H1 (cell line): ENCODE measurements around the gene OLFM2. TPM values are rescaled to one million over a fixed set of nuclear protein-coding genes. Genes with fewer than 3 reads are reported as not detected.

Source experiments
- CTCF ChIA-PET: fragments of 300-600 bp; sonication (Branson Sonifier 250); formaldehyde crosslinking; loops from one replicate; lab custom pipeline; 2021; ENCODE audit not compliant: partially characterized antibody; lab: Charles Lee
- POLR2A ChIA-PET: fragments of 300-600 bp; sonication (Branson Sonifier 250); formaldehyde crosslinking; loops from one replicate; lab custom pipeline; 2021; ENCODE audit warnings: inconsistent platforms; ENCODE audit not compliant: partially characterized antibody; lab: Charles Lee
- DNase-seq, 2 experiments: peaks; one replicate each; pipeline versions ENCODE4 v3.0.0 to v3.0.0-alpha.2; 2010 to 2022; ENCODE audit warnings: low spot score in 2 of 2, low read depth in 1 of 2, mixed read lengths in 1 of 2
- FAIRE-seq: peaks from 2 replicates; lab custom pipeline; 2011; peaks lifted over from hg19 to GRCh38; lab: Jason Lieb, UNC
- H2AFZ ChIP-seq: 2 replicates; pipeline ENCODE4 v1.8.1; 2012; ENCODE audit warnings: low read length, inconsistent platforms
- H2AK5ac ChIP-seq: 2 replicates; pipeline ENCODE4 v1.6.1; 2013; ENCODE audit warnings: low read depth, low read length
- H2BK120ac ChIP-seq: replicated peaks from 2 replicates; pipeline ENCODE3; 2013; ENCODE audit warnings: low read depth, low read length, inconsistent platforms
- H2BK12ac ChIP-seq: 2 replicates; pipeline ENCODE4 v1.6.1; 2013; ENCODE audit warnings: low read depth, low read length
- H2BK15ac ChIP-seq: 2 replicates; pipeline ENCODE4 v1.6.1; 2013; ENCODE audit warnings: low read length
- H2BK20ac ChIP-seq: 2 replicates; pipeline ENCODE4 v1.6.1; 2013; ENCODE audit warnings: low read length
- H2BK5ac ChIP-seq: 2 replicates; pipeline ENCODE4 v1.6.1; 2013; ENCODE audit warnings: low read depth, low read length
- H3K14ac ChIP-seq: 2 replicates; pipeline ENCODE4 v1.6.1; 2013; ENCODE audit warnings: inconsistent platforms; ENCODE audit not compliant: insufficient read length
- H3K18ac ChIP-seq: 2 replicates; pipeline ENCODE4 v1.6.1; 2013; ENCODE audit warnings: low read length; ENCODE audit errors: extremely low read depth
- H3K23ac ChIP-seq: 2 replicates; pipeline ENCODE4 v1.6.1; 2013; ENCODE audit warnings: inconsistent platforms; ENCODE audit not compliant: insufficient read length
- H3K23me2 ChIP-seq: 2 replicates; pipeline ENCODE4 v1.6.1; 2013; ENCODE audit warnings: low read depth, low read length
- H3K27ac ChIP-seq: 2 replicates; pipeline ENCODE4 v1.6.1; 2011; ENCODE audit warnings: low read depth, low read length, inconsistent platforms
- H3K27me3 ChIP-seq, 4 experiments: replicated peaks in 1 of 4; 1 replicate in 1 of 4; 2 replicates in 3 of 4; pipeline versions ENCODE4 v1.6.1 to v1.8.1; 2011 to 2013; ENCODE audit warnings: low read length in 3 of 4, mild to moderate bottlenecking in 3 of 4, inconsistent platforms in 2 of 4, mixed read lengths in 2 of 4, moderate library complexity in 1 of 4; ENCODE audit not compliant: control insufficient read depth in 3 of 4, insufficient read depth in 3 of 4; ENCODE audit errors: extremely low read depth in 1 of 4
- H3K36me3 ChIP-seq, 4 experiments: 2 replicates each; pipeline versions ENCODE4 v1.6.1 to v1.8.1; 2011 to 2013; ENCODE audit warnings: mild to moderate bottlenecking in 4 of 4, low read length in 3 of 4, moderate library complexity in 2 of 4, control low read depth in 1 of 4, inconsistent platforms in 1 of 4; ENCODE audit not compliant: insufficient read depth in 4 of 4, control insufficient read depth in 2 of 4
- H3K4ac ChIP-seq: replicated peaks from 2 replicates; pipeline ENCODE3; 2013; ENCODE audit warnings: low read length, low read depth, mixed read lengths, inconsistent platforms; ENCODE audit not compliant: insufficient read length
- H3K4me1 ChIP-seq, 4 experiments: replicated peaks in 1 of 4; 1 replicate in 1 of 4; 2 replicates in 3 of 4; pipeline versions ENCODE4 v1.6.1 to v1.8.1; 2011 to 2013; ENCODE audit warnings: low read length in 3 of 4, inconsistent platforms in 2 of 4, mixed read lengths in 1 of 4; ENCODE audit not compliant: insufficient read depth in 4 of 4, control insufficient read depth in 3 of 4
- H3K4me2 ChIP-seq, 2 experiments: 2 replicates each; pipeline versions ENCODE4 v1.6.1 to v1.8.1; 2011 to 2013; ENCODE audit warnings: low read depth in 2 of 2, low read length in 2 of 2, control low read depth in 1 of 2, inconsistent platforms in 1 of 2, mild to moderate bottlenecking in 1 of 2; ENCODE audit not compliant: insufficient read depth in 1 of 2
- H3K4me3 ChIP-seq, 4 experiments: fragments of 200-600, 300-600 bp in 1 of 4; sonication (generic), shearing (Covaris generic), sonication (Bioruptor Twin) in 1 of 4; 2 replicates each; pipeline versions ENCODE4 v1.5.1 to v1.8.1; 2011 to 2016; ENCODE audit warnings: low read length in 4 of 4, low read depth in 3 of 4, control low read depth in 2 of 4, inconsistent platforms in 2 of 4, mild to moderate bottlenecking in 2 of 4, mixed read lengths in 1 of 4, moderate library complexity in 1 of 4; ENCODE audit not compliant: insufficient read depth in 2 of 4; ENCODE audit errors: extremely low read depth in 1 of 4
- H3K56ac ChIP-seq: replicated peaks from 2 replicates; pipeline ENCODE3; 2013; ENCODE audit warnings: low read depth, mild to moderate bottlenecking, mixed read lengths, low read length, inconsistent platforms; ENCODE audit not compliant: insufficient read length
- H3K79me1 ChIP-seq: 2 replicates; pipeline ENCODE4 v1.6.1; 2013; ENCODE audit warnings: low read depth, low read length, control low read depth
- H3K79me2 ChIP-seq, 2 experiments: 2 replicates each; pipeline versions ENCODE4 v1.6.1 to v1.8.1; 2012 to 2013; ENCODE audit warnings: low read length in 2 of 2, mild to moderate bottlenecking in 2 of 2, inconsistent platforms in 1 of 2; ENCODE audit not compliant: insufficient read depth in 2 of 2, control insufficient read depth in 1 of 2
- H3K9ac ChIP-seq, 4 experiments: replicated peaks in 1 of 4; 1 replicate in 1 of 4; 2 replicates in 3 of 4; pipeline versions ENCODE4 v1.6.1 to v1.8.1; 2011 to 2013; ENCODE audit warnings: low read depth in 3 of 4, low read length in 3 of 4, control low read depth in 2 of 4, mild to moderate bottlenecking in 2 of 4, moderate library complexity in 2 of 4, inconsistent platforms in 1 of 4; ENCODE audit errors: extremely low read depth in 1 of 4
- H3K9me3 ChIP-seq, 2 experiments: 2 replicates each; pipeline versions ENCODE4 v1.6.1 to v1.8.1; 2012 to 2013; ENCODE audit warnings: mild to moderate bottlenecking in 2 of 2, moderate library complexity in 2 of 2, control low read depth in 1 of 2, inconsistent platforms in 1 of 2, low read depth in 1 of 2, low read length in 1 of 2, mixed read lengths in 1 of 2; ENCODE audit not compliant: insufficient read depth in 2 of 2
- H4K20me1 ChIP-seq, 2 experiments: replicated peaks in 1 of 2; 2 replicates each; pipeline versions ENCODE3 to v1.8.1; 2011 to 2013; ENCODE audit warnings: inconsistent platforms in 2 of 2, low read length in 2 of 2, mild to moderate bottlenecking in 1 of 2; ENCODE audit not compliant: insufficient read depth in 2 of 2, control insufficient read depth in 1 of 2
- H4K5ac ChIP-seq: 2 replicates; pipeline ENCODE4 v1.6.1; 2013; ENCODE audit warnings: low read length, low read depth, mixed read lengths, inconsistent platforms; ENCODE audit not compliant: insufficient read length
- H4K8ac ChIP-seq: 2 replicates; pipeline ENCODE4 v1.8.0; 2013; ENCODE audit warnings: mild to moderate bottlenecking, moderate library complexity, low read length, inconsistent platforms; ENCODE audit not compliant: insufficient read depth; ENCODE audit errors: extremely low read depth
- H4K91ac ChIP-seq: replicated peaks from 2 replicates; pipeline ENCODE3; 2013; ENCODE audit warnings: low read length, mixed read lengths, inconsistent platforms; ENCODE audit not compliant: insufficient read length
- BACH1 ChIP-seq: IDR thresholded peaks from 2 replicates; pipeline ENCODE4 v1.6.1; 2012; ENCODE audit warnings: low read length, improper control_type of control experiment
- GABPA ChIP-seq: IDR thresholded peaks from 2 replicates; pipeline ENCODE4 v1.6.1; 2011; ENCODE audit warnings: mild to moderate bottlenecking, low read length, moderate library complexity, borderline replicate concordance; ENCODE audit not compliant: insufficient read depth
- HDAC6 ChIP-seq: IDR thresholded peaks from one replicate; pipeline ENCODE4 v1.7.1; 2012; ENCODE audit warnings: low read depth, mild to moderate bottlenecking, inconsistent platforms, low read length, moderate library complexity
- KDM4A ChIP-seq: IDR thresholded peaks from one replicate; pipeline ENCODE4 v1.7.1; 2012; ENCODE audit warnings: low read depth, mild to moderate bottlenecking, moderate library complexity, low read length, inconsistent platforms; ENCODE audit not compliant: severe bottlenecking
- POLR2AphosphoS5 ChIP-seq: IDR thresholded peaks from 2 replicates; pipeline ENCODE4 v1.6.1; 2011; ENCODE audit warnings: low read depth, low read length
- RBBP5 ChIP-seq: IDR thresholded peaks from 2 replicates; pipeline ENCODE4 v1.7.1; 2012; ENCODE audit warnings: low read depth, mild to moderate bottlenecking, inconsistent platforms, low read length, moderate library complexity, borderline replicate concordance
- SIN3A ChIP-seq, 2 experiments: IDR thresholded peaks in 1 of 2; conservative IDR thresholded peaks in 1 of 2; 2 replicates each; pipeline ENCODE4 v1.6.1; 2011 to 2012; ENCODE audit warnings: low read length in 2 of 2, improper control_type of control experiment in 1 of 2, low read depth in 1 of 2, mild to moderate bottlenecking in 1 of 2
- SP1 ChIP-seq: IDR thresholded peaks from 2 replicates; pipeline ENCODE4 v1.6.1; 2011; ENCODE audit warnings: low read depth, low read length
- TEAD4 ChIP-seq: IDR thresholded peaks from 2 replicates; pipeline ENCODE4 v1.6.1; 2012; ENCODE audit warnings: low read depth, low read length, inconsistent platforms, mixed read lengths
- ZNF274 ChIP-seq: IDR thresholded peaks from 2 replicates; pipeline ENCODE4 v1.7.0; 2012; ENCODE audit warnings: low read length, borderline replicate concordance; ENCODE audit errors: extremely low read depth
- WGBS, 2 experiments: shearing (Covaris generic) in 1 of 2; methylation state at CpG; one replicate each; pipeline versions ENCODE4 v1.1.6 to v1.1.7; 2013 to 2015; ENCODE audit warnings: low lambda C conversion rate in 2 of 2, mixed read lengths in 2 of 2, inconsistent platforms in 1 of 2, low coverage in 1 of 2, missing lambda C conversion rate in 1 of 2; ENCODE audit not compliant: insufficient replicate concordance in 2 of 2, insufficient coverage in 1 of 2, insufficient read length in 1 of 2; ENCODE audit errors: extremely low coverage in 1 of 2, missing lambda C conversion rate in 1 of 2; 5-methylcytosine and 5-hydroxymethylcytosine counted together
- polyA plus RNA-seq, 7 experiments: library from polyadenylated mRNA; depleted of rRNA in 3 of 7; stranded (reverse) in 5 of 7; unstranded in 2 of 7; fragments of >200 nt in 5 of 7; fragments of 200-250 nt in 2 of 7; gene quantifications; 1 replicate in 5 of 7; 2 replicates in 1 of 7; 4 replicates in 1 of 7; pipeline versions ENCODE4 v1.2.1 to v1.2.3, GENCODE V29; 2011 to 2013; ENCODE audit warnings: missing spikeins in 2 of 7, mixed read lengths in 2 of 7
- total RNA-seq: library from RNA; stranded (reverse); fragmentation: NEBNext Ultra II Directional; extraction: Animal tissue kit (Norgen Biotek cat#: 25700); gene quantifications from 2 replicates; pipeline ENCODE4 v1.2.1, GENCODE V29; 2021

The OLFM2 gene
- total and polyA plus RNA-seq, 2 of the 8 experiments (the other 6 are each of a cell fraction or from before 2014, with no cell fraction given): 68.2 to 151 TPM

- FAIRE-seq: no peak
- Histone ChIP-seq H2BK15ac (no peak overlapping the region), H3K4me3 (no peak overlapping the region), H3K79me1 (no peaks in the 10 kb centered on the region; the same call in 1 of the 2 replicates), H3K23ac (no peak overlapping the region), H4K5ac (no peak overlapping the region), H3K27ac (no peak overlapping the region), H3K27me3 (no peaks in the 10 kb centered on the region), H4K91ac (no peak overlapping the region), H4K20me1 (peaks cover 1 to 2% of the 10 kb centered on the region in 2 experiments), H3K4ac (no peak overlapping the region), H2AK5ac (no peak overlapping the region), H3K36me3 (peaks cover 0 to 12% (median 7%) of the 10 kb centered on the region in 4 experiments; a peak in 5 of 8 replicates), H3K4me1 (peaks cover 0 to 2% (median 0%) of the 10 kb centered on the region in 4 experiments; a peak in 2 of 7 replicates), H2BK12ac (no peak overlapping the region), H3K79me2 (no peaks in the 10 kb centered on the region), H3K4me2 (no peak overlapping the region), H4K8ac (no peak overlapping the region), H2BK5ac (no peak overlapping the region), H2BK120ac (no peak overlapping the region), H3K9me3 (no peaks in the 10 kb centered on the region), H3K18ac (no peak overlapping the region), H3K23me2 (no peaks in the 10 kb centered on the region), H3K56ac (no peak overlapping the region), H3K9ac (no peak overlapping the region), H2AFZ (no peak overlapping the region), H2BK20ac (no peak overlapping the region), H3K14ac (no peak overlapping the region)
- no peak for DNase-seq
- WGBS, 2 experiments: 94% methylated on average over 8 of the region's 8 CpGs; no CpG with 5 or more reads in 1 of the 2 experiments
- CTCF ChIA-PET: interaction anchor here (0.8 to 2.0 kb wide), 2 partner anchors 7 to 20 kb away, joined by 3 to 6 read pairs; no protein-coding TSS in a partner anchor
- POLR2A ChIA-PET: interaction anchor here (0.6 to 0.7 kb wide), 2 partner anchors 43 to 202 kb away, joined by 3 read pairs; no protein-coding TSS in a partner anchor
- TF ChIP-seq TEAD4: no peak
- TF ChIP-seq KDM4A: no peak
- no peak for TF ChIP-seq SP1
- TF ChIP-seq RBBP5: no peak
- no peak for TF ChIP-seq SIN3A (conservative IDR thresholded peaks at IDR 0.05 in 1 of 2, IDR thresholded peaks at IDR 0.05 in 1 of 2; ENCODE audit: low read depth in 1 of 2, low read length in 2 of 2)
- no peak for TF ChIP-seq BACH1
- TF ChIP-seq GABPA: no peak
- TF ChIP-seq HDAC6: no peak
- no peak for TF ChIP-seq ZNF274
- no peak for TF ChIP-seq POLR2AphosphoS5
Observed at GRCh38 chr19:9860407-9860806, 75.9 kb downstream of the OLFM2 start.
